OCI-LY7 (cell line): ENCODE data around the gene PCCA. TPM values are rescaled to one million over a fixed set of nuclear protein-coding genes. Genes with fewer than 3 reads are reported as not detected.

Source experiments
- BruUV-seq: library from RNA; stranded (reverse); fragments of 400-500 nt; replicated peaks from 2 replicates; lab custom pipeline; 2021; lab: Mats Ljungman, UMichigan
- CTCF ChIA-PET: fragments of 300-600 bp; sonication (Branson Sonifier 250); formaldehyde crosslinking; loops from one replicate; lab custom pipeline; 2022; ENCODE audit warnings: antibody characterized with exemption; ENCODE audit not compliant: unreplicated experiment; lab: Charles Lee
- POLR2A ChIA-PET: fragments of 300-600 bp; sonication (Branson Sonifier 250); formaldehyde crosslinking; loops from one replicate; lab custom pipeline; 2022; ENCODE audit warnings: antibody characterized with exemption; lab: Charles Lee
- DNase-seq: peaks from one replicate; pipeline ENCODE4 v3.0.0-alpha.2; 2015; ENCODE audit warnings: low spot score
- H2AFZ ChIP-seq: fragments of 200-600 bp; sonication (generic), shearing (Covaris generic); 2 replicates; pipeline ENCODE4 v1.6.1; 2014; ENCODE audit warnings: mild to moderate bottlenecking, antibody characterized with exemption, low read length, moderate library complexity
- H3K27ac ChIP-seq: fragments of 200-600 bp; sonication (generic); 2 replicates; pipeline ENCODE4 v1.5.1; 2014; ENCODE audit warnings: mixed run types, low read depth, mild to moderate bottlenecking, moderate library complexity, low read length, inconsistent platforms; ENCODE audit not compliant: poor library complexity, severe bottlenecking
- H3K36me3 ChIP-seq: fragments of 200-600 bp; sonication (generic); 2 replicates; pipeline ENCODE4 v1.6.1; 2014; ENCODE audit warnings: mild to moderate bottlenecking, antibody characterized with exemption, low read length, moderate library complexity, mixed read lengths; ENCODE audit not compliant: insufficient read depth
- H3K4me1 ChIP-seq: fragments of 200-600 bp; sonication (generic); 2 replicates; pipeline ENCODE4 v1.5.1; 2014; ENCODE audit warnings: mild to moderate bottlenecking, low read length; ENCODE audit not compliant: insufficient read depth, poor library complexity, severe bottlenecking
- H3K4me2 ChIP-seq: fragments of 200-600 bp; sonication (generic); 2 replicates; pipeline ENCODE4 v1.6.1; 2014; ENCODE audit warnings: mild to moderate bottlenecking, low read length
- H3K4me3 ChIP-seq: fragments of 200-600 bp; sonication (generic); 2 replicates; pipeline ENCODE4 v1.5.1; 2014; ENCODE audit warnings: mild to moderate bottlenecking, low read depth, low read length; ENCODE audit not compliant: poor library complexity, severe bottlenecking
- H3K79me2 ChIP-seq: fragments of 200-600 bp; sonication (generic); 2 replicates; pipeline ENCODE4 v1.6.1; 2016; ENCODE audit warnings: low read depth, mild to moderate bottlenecking, low read length, moderate library complexity, mixed read lengths; ENCODE audit not compliant: insufficient read depth
- H3K9me2 ChIP-seq: fragments of 200-600 bp; sonication (generic); 2 replicates; pipeline ENCODE4 v1.6.1; 2016; ENCODE audit warnings: mild to moderate bottlenecking, low read length, mixed read lengths; ENCODE audit not compliant: insufficient read depth
- H3K9me3 ChIP-seq: fragments of 200-600 bp; sonication (generic); 2 replicates; pipeline ENCODE4 v1.6.1; 2014; ENCODE audit warnings: mild to moderate bottlenecking, mixed run types, low read length, mixed read lengths
- H4K20me1 ChIP-seq: fragments of 200-600 bp; sonication (generic); 2 replicates; pipeline ENCODE4 v1.6.1; 2014; ENCODE audit warnings: mild to moderate bottlenecking, antibody characterized with exemption, low read length, moderate library complexity, mixed read lengths; ENCODE audit not compliant: insufficient read depth
- EZH2phosphoT487 ChIP-seq: fragments of 200-600 bp; sonication (generic); IDR thresholded peaks from 2 replicates; pipeline ENCODE4 v1.6.1; 2018; ENCODE audit warnings: low read depth, borderline replicate concordance, mild to moderate bottlenecking, mixed run types, antibody characterized with exemption, low read length, moderate library complexity, mixed read lengths
- intact Hi-C: fragments of 100-400 bp; cut with micrococcal nuclease; formaldehyde crosslinking; loops from one replicate; pipeline ENCODE4 v1.10.0; 2022; ENCODE audit not compliant: unreplicated experiment
- total RNA-seq, 2 experiments: library from RNA; depleted of rRNA in 1 of 2; stranded (reverse); fragments of >200 nt in 1 of 2; shearing (Covaris generic) in 1 of 2; gene quantifications; 2 replicates each; pipeline ENCODE4 v1.2.3, GENCODE V29; 2014 to 2022
- TF ChIP-seq, protein P1 (sequence below): fragments of 200-600 bp; sonication (generic); conservative IDR thresholded peaks from 2 replicates; pipeline ENCODE4 v1.5.1; 2014; ENCODE audit warnings: mild to moderate bottlenecking, antibody characterized with exemption, low read length, moderate library complexity, mixed read lengths

Gene PCCA
- total RNA-seq, 2 experiments from 2014 or later, result 2.7 to 7.2 TPM

DNA sequence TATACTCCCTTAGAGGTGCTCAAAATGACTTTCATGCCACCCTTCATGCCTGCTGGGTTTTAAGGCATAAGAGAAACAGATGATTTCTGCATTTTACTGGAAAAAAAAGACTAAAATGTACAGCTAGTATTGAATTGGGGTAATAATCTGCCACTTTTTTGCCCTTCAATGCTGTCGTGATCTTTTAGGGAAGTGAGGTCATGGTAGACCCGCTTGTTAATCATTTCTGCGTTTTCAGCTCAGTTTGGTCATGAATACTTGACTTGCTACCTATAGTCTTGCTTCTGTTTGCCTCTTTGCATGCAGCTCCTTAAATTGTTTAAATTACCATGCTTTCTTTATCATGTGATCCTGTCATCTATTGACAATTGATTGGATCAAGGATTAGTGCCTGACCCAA lies 90.4 kb downstream of the PCCA start:
- intact Hi-C loops, result no loop called here
- H3K79me2 ChIP-seq, result no peaks in the 10 kb centered on the region
- no TSS peak for BruUV-seq
- no peak overlapping the region for H3K4me2 ChIP-seq
- H3K4me1 ChIP-seq, result no peaks in the 10 kb centered on the region
- no peaks in the 10 kb centered on the region for H3K9me2 ChIP-seq
- POLR2A ChIA-PET, result no interaction called here
- H3K4me3 ChIP-seq, result no peak overlapping the region
- no peak overlapping the region for H3K27ac ChIP-seq
- TF ChIP-seq EZH2phosphoT487, result no peak
- TF ChIP-seq, protein P1, sequence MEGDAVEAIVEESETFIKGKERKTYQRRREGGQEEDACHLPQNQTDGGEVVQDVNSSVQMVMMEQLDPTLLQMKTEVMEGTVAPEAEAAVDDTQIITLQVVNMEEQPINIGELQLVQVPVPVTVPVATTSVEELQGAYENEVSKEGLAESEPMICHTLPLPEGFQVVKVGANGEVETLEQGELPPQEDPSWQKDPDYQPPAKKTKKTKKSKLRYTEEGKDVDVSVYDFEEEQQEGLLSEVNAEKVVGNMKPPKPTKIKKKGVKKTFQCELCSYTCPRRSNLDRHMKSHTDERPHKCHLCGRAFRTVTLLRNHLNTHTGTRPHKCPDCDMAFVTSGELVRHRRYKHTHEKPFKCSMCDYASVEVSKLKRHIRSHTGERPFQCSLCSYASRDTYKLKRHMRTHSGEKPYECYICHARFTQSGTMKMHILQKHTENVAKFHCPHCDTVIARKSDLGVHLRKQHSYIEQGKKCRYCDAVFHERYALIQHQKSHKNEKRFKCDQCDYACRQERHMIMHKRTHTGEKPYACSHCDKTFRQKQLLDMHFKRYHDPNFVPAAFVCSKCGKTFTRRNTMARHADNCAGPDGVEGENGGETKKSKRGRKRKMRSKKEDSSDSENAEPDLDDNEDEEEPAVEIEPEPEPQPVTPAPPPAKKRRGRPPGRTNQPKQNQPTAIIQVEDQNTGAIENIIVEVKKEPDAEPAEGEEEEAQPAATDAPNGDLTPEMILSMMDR, result no peak
- no peak for DNase-seq
- H3K36me3 ChIP-seq, result no peaks in the 10 kb centered on the region
- CTCF ChIA-PET, result no interaction called here
- H4K20me1 ChIP-seq, result no peaks in the 10 kb centered on the region
- H3K9me3 ChIP-seq, result no peaks in the 10 kb centered on the region
- no peak overlapping the region for H2AFZ ChIP-seq

DNA sequence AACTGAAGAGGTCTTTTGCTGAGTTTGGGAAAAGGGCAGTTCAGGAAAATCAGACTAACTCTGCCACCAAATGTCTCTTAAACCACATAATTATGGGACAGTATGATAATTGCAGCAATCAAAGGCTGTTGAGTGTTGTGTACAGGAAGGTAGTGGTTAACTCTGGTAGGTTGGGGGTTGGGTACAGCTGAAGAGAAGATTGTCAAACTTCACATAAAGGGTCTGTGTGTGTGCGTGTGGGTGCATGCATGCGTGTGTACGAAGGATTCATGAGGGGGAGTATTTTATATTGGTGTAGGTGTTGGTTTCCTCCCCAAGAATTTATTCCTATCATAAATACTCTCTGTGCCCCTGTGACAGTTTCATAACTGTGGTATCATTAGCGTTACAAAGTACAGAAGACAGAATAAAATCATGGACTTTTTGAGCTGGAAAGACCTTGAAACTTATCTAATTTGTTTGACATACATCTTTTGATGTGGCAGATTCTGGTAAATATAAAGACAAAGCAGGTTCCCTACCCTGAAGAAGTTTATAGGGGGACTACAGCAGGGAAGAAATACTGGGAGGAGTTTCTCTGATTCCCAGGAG lies 94.1 kb downstream of the PCCA start:
- no TSS peak for BruUV-seq
- DNase-seq, result no peak
- H3K79me2 ChIP-seq, result no peaks in the 10 kb centered on the region
- no peak overlapping the region for H3K27ac ChIP-seq
- no peak overlapping the region for H3K4me3 ChIP-seq
- POLR2A ChIA-PET, result no interaction called here
- H3K9me3 ChIP-seq, result no peaks in the 10 kb centered on the region
- H4K20me1 ChIP-seq, result no peaks in the 10 kb centered on the region
- H3K36me3 ChIP-seq, result no peaks in the 10 kb centered on the region
- no peaks in the 10 kb centered on the region for H3K4me1 ChIP-seq
- no peaks in the 10 kb centered on the region for H3K9me2 ChIP-seq
- intact Hi-C loops, result no loop called here
- CTCF ChIA-PET, result no interaction called here
- TF ChIP-seq, protein P1, result no peak
- no peak for TF ChIP-seq EZH2phosphoT487
- no peak overlapping the region for H2AFZ ChIP-seq
- H3K4me2 ChIP-seq, result no peak overlapping the region

DNA sequence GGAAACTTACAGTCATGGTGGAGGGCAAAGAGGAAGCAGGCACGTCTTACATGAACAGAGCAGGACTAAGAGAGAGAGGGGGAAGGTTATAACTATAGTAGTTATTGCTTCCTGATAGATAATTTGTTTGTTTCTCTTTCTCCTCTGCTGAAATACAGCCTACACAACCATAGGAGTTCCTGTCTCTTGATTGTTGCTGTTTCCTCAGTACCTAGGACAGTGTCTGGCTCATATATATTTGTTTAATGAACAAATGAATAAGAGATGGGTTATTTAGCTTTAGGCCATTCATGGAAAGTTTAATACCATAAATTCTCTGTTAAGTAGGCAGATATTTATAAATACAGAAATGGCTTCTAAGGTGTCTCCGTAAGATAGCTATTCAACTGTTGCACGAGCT lies 95.2 kb downstream of the PCCA start:
- no peaks in the 10 kb centered on the region for H3K9me3 ChIP-seq
- H2AFZ ChIP-seq, result no peak overlapping the region
- no peak overlapping the region for H3K4me3 ChIP-seq
- H3K4me2 ChIP-seq, result no peak overlapping the region
- DNase-seq, result no peak
- no peaks in the 10 kb centered on the region for H3K9me2 ChIP-seq
- intact Hi-C loops, result no loop called here
- TF ChIP-seq EZH2phosphoT487, result no peak
- TF ChIP-seq, protein P1, result no peak
- H3K36me3 ChIP-seq, result no peaks in the 10 kb centered on the region
- no peaks in the 10 kb centered on the region for H3K4me1 ChIP-seq
- ChIA-PET POLR2A (no interaction called here), CTCF (no interaction called here)
- BruUV-seq, result no TSS peak
- H4K20me1 ChIP-seq, result no peaks in the 10 kb centered on the region
- no peaks in the 10 kb centered on the region for H3K79me2 ChIP-seq
- no peak overlapping the region for H3K27ac ChIP-seq
